ENCODE results near the gene ARMCX1.

The ARMCX1 gene

DNA sequence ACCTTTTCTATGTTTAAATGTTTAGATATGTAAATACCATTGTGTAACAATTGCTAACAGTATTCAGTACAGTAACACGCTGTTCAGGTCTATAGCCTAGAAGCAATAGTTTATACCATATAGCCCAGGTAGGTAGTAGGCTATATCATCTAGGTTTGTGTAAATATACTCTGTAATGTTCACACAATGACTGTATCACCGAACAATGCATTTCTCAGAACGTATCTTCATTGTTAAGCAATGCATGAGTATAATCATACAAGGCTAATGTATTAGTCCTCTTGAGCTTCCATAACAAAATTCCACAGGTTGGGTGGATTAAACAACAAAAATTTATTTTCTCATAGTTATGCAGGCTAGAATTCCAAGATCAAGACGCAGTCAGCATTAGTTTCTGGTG is 42.4 kb upstream of the ARMCX1 start:
- no peaks in the 10 kb centered on the region for H3K9me3 ChIP-seq (ENCODE audit: control insufficient read depth, insufficient read depth, low read depth, low read length)
- CTCF ChIA-PET, result no interaction called here
- no peaks in the 10 kb centered on the region for H3K4me1 ChIP-seq (ENCODE audit: control insufficient read depth, insufficient read depth, low read length)
- no peak overlapping the region for H3K4me3 ChIP-seq (ENCODE audit: low read depth, low read length)
- H3K27ac ChIP-seq (ENCODE audit: extremely low read depth, low read depth, low read length), result no peak overlapping the region
- TF ChIP-seq ZNF302 (tag by site-specific recombination; IDR thresholded peaks at IDR 0.05; ENCODE audit: low read depth), result no peak
- TF ChIP-seq ZNF529 (tag by site-specific recombination; IDR thresholded peaks at IDR 0.05; ENCODE audit: insufficient replicate concordance), result no peak
- no peaks in the 10 kb centered on the region for H3K36me3 ChIP-seq (ENCODE audit: control insufficient read depth in 2 of 2, insufficient read depth in 1 of 2, low read length in 2 of 2)
- POLR2A ChIA-PET, result no interaction called here

DNA sequence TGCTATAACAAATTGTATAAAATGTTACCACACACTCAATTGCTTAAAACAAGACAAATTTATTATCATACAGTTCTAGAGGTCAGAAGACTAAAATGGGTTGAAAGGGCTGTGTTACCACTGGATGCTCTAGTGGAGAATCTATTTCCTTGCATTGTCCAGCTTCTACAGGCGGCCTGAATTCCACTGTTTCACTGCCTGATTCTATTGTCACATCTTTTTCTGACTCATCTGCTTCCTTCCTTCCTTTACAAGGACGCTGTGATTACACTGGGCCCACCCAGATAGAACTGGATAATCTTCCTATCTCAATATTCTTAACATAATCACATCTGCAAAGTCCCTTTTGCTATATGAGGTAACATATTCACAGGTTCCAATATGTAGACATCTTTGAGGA is 19.4 kb upstream of the ARMCX1 start:
- H3K4me1 ChIP-seq (ENCODE audit: control insufficient read depth, insufficient read depth, low read length), result no peaks in the 10 kb centered on the region
- CTCF ChIA-PET, result no interaction called here
- TF ChIP-seq ZNF239 (tag by site-specific recombination; IDR thresholded peaks at IDR 0.05) (no peak), KLF8 (tag by site-specific recombination; IDR thresholded peaks at IDR 0.05) (no peak), HOXC10 (CRISPR knock-in tag; IDR thresholded peaks at IDR 0.05) (no peak), HOXA7 (CRISPR knock-in tag; IDR thresholded peaks at IDR 0.05; ENCODE audit: borderline replicate concordance) (no peak), ZNF416 (tag by site-specific recombination; IDR thresholded peaks at IDR 0.05) (no peak), ZNF221 (tag by site-specific recombination; IDR thresholded peaks at IDR 0.05; ENCODE audit: borderline replicate concordance) (no peak)
- TF ChIP-seq, protein P1, sequence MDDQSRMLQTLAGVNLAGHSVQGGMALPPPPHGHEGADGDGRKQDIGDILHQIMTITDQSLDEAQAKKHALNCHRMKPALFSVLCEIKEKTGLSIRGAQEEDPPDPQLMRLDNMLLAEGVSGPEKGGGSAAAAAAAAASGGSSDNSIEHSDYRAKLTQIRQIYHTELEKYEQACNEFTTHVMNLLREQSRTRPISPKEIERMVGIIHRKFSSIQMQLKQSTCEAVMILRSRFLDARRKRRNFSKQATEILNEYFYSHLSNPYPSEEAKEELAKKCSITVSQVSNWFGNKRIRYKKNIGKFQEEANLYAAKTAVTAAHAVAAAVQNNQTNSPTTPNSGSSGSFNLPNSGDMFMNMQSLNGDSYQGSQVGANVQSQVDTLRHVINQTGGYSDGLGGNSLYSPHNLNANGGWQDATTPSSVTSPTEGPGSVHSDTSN (CRISPR knock-in tag; IDR thresholded peaks at IDR 0.05), result no peak
- TF ChIP-seq, protein P2, sequence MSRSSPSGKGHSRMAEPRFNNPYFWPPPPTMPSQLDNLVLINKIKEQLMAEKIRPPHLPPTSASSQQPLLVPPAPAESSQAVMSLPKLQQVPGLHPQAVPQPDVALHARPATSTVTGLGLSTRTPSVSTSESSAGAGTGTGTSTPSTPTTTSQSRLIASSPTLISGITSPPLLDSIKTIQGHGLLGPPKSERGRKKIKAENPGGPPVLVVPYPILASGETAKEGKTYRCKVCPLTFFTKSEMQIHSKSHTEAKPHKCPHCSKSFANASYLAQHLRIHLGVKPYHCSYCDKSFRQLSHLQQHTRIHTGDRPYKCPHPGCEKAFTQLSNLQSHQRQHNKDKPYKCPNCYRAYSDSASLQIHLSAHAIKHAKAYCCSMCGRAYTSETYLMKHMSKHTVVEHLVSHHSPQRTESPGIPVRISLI (tag by site-specific recombination; IDR thresholded peaks at IDR 0.05), result no peak
- TF ChIP-seq, protein P3, sequence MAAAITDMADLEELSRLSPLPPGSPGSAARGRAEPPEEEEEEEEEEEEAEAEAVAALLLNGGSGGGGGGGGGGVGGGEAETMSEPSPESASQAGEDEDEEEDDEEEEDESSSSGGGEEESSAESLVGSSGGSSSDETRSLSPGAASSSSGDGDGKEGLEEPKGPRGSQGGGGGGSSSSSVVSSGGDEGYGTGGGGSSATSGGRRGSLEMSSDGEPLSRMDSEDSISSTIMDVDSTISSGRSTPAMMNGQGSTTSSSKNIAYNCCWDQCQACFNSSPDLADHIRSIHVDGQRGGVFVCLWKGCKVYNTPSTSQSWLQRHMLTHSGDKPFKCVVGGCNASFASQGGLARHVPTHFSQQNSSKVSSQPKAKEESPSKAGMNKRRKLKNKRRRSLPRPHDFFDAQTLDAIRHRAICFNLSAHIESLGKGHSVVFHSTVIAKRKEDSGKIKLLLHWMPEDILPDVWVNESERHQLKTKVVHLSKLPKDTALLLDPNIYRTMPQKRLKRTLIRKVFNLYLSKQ (tag by site-specific recombination; IDR thresholded peaks at IDR 0.05; ENCODE audit: borderline replicate concordance), result no peak
- TF ChIP-seq, protein P4, sequence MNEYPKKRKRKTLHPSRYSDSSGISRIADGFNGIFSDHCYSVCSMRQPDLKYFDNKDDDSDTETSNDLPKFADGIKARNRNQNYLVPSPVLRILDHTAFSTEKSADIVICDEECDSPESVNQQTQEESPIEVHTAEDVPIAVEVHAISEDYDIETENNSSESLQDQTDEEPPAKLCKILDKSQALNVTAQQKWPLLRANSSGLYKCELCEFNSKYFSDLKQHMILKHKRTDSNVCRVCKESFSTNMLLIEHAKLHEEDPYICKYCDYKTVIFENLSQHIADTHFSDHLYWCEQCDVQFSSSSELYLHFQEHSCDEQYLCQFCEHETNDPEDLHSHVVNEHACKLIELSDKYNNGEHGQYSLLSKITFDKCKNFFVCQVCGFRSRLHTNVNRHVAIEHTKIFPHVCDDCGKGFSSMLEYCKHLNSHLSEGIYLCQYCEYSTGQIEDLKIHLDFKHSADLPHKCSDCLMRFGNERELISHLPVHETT (tag by site-specific recombination; IDR thresholded peaks at IDR 0.05), result no peak
- H3K36me3 ChIP-seq (ENCODE audit: control insufficient read depth in 2 of 2, insufficient read depth in 1 of 2, low read length in 2 of 2), result no peaks in the 10 kb centered on the region
- H3K9me3 ChIP-seq (ENCODE audit: control insufficient read depth, insufficient read depth, low read depth, low read length), result no peaks in the 10 kb centered on the region; the same call in 1 of the 2 replicates
- POLR2A ChIA-PET, result no interaction called here
- no peak overlapping the region for H3K27ac ChIP-seq (ENCODE audit: extremely low read depth, low read depth, low read length)
- no peak overlapping the region for H3K4me3 ChIP-seq (ENCODE audit: low read depth, low read length)

DNA sequence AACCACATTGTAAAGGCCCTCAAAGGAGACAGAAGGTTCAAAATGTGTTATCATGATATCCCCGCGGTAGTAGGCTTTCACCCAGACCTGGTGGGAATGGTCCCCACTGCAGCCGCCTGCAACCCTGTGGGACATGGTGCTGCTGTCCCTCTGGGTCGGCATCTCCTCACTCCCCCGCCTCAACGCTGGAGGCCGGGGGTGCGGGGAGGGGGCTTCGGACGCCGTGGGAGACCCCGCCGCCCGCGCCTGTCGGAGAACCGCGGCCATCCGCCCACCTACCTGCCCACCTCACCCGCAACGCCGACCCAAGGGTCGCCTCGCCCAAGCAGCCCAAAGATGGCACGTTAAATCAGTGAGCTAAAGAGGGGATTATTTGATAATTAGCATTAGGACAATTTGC is 11.2 kb upstream of the ARMCX1 start:
- no peaks in the 10 kb centered on the region for H3K36me3 ChIP-seq (ENCODE audit: control insufficient read depth in 2 of 2, insufficient read depth in 1 of 2, low read length in 2 of 2)
- H3K27ac ChIP-seq (ENCODE audit: extremely low read depth, low read depth, low read length), result no peak overlapping the region
- ChIA-PET CTCF (no interaction called here), POLR2A (no interaction called here)
- H3K4me3 ChIP-seq (ENCODE audit: low read depth, low read length), result no peak overlapping the region
- no peak for TF ChIP-seq ZBTB1 (tag by site-specific recombination; IDR thresholded peaks at IDR 0.05)
- TF ChIP-seq ZFP41 (tag by site-specific recombination; IDR thresholded peaks at IDR 0.05; ENCODE audit: borderline replicate concordance), result no peak
- TF ChIP-seq ZNF48 (tag by site-specific recombination; IDR thresholded peaks at IDR 0.05), result no peak
- no peak for TF ChIP-seq ZFP3 (tag by site-specific recombination; IDR thresholded peaks at IDR 0.05; ENCODE audit: low read depth)
- no peak for TF ChIP-seq ZNF16 (tag by site-specific recombination; IDR thresholded peaks at IDR 0.05; ENCODE audit: low read depth)
- no peak for TF ChIP-seq ZBTB48 (tag by site-specific recombination; IDR thresholded peaks at IDR 0.05)
- TF ChIP-seq YY2 (tag by site-specific recombination; IDR thresholded peaks at IDR 0.05), result no peak
- no peak for TF ChIP-seq ZNF274 (IDR thresholded peaks at IDR 0.05; ENCODE audit: low read length)
- TF ChIP-seq ZNF274 (tag by site-specific recombination; IDR thresholded peaks at IDR 0.05; ENCODE audit: borderline replicate concordance), result no peak
- TF ChIP-seq HOXA7 (CRISPR knock-in tag; IDR thresholded peaks at IDR 0.05; ENCODE audit: borderline replicate concordance), result no peak
- TF ChIP-seq ZFHX2 (tag by site-specific recombination; conservative IDR thresholded peaks at IDR 0.05), result no peak
- H3K9me3 ChIP-seq (ENCODE audit: control insufficient read depth, insufficient read depth, low read depth, low read length), result no peaks in the 10 kb centered on the region
- H3K4me1 ChIP-seq (ENCODE audit: control insufficient read depth, insufficient read depth, low read length), result no peaks in the 10 kb centered on the region
